GM18498 (cell line): ENCODE data around the gene COX8A.

Experiments used
- ATAC-seq: cut with Tn5 transposase; IDR thresholded peaks from one replicate; pipeline ENCODE4 v1.9.1; 2021; ENCODE audit warnings: mild to moderate bottlenecking, moderate library complexity; ENCODE audit not compliant: unreplicated experiment

Gene COX8A

GRCh38 chr11:64019106-64020037 is 45.0 kb downstream of the COX8A start:
- no peak for ATAC-seq

DNA sequence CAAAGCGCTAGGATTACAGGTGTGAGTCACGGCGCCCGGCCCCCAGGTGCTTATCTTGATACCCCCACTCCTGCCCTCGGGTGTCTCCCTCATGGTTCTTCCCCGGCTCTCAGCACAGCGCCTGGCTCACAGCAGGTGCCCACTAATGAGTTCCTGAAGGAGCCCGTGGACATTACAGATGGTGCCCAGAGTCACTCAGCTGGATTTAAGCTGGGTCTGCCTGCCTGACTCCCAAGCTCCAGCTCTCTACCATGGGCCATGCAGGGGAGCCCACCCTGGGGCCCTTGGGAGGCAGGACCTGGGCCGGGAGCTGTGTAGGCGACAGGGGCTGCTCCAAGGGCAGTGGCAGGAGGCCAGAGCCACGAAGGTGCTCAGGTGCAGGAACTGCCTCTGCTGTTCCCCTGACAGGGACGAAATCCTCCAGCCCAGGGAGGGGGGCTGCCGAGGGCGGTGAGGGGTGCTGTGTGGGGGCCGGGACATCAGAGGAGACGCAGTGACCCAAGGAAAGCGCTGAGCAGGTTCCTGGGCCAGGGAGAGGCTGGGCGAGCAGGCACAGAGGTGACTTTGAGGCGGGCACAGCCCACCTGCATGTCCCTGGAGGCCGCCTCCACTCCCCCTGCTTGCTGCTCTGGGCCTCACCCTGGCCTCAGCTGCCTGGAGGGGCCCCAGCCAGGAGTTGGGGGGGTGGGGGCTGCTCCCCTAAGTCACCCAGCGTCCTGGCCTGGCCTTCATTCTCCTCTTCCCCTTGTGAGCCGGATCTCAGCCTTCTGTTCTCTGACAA is 46.7 kb downstream of the COX8A start:
- no peak for ATAC-seq

- no peak for ATAC-seq
Observed at GRCh38 chr11:64021757-64022093, 47.3 kb downstream of the COX8A start.

- no peak for ATAC-seq
Observed at GRCh38 chr11:64022125-64022784, 47.8 kb downstream of the COX8A start.

- no peak for ATAC-seq
Observed at GRCh38 chr11:64023712-64024710, 49.6 kb downstream of the COX8A start.

DNA sequence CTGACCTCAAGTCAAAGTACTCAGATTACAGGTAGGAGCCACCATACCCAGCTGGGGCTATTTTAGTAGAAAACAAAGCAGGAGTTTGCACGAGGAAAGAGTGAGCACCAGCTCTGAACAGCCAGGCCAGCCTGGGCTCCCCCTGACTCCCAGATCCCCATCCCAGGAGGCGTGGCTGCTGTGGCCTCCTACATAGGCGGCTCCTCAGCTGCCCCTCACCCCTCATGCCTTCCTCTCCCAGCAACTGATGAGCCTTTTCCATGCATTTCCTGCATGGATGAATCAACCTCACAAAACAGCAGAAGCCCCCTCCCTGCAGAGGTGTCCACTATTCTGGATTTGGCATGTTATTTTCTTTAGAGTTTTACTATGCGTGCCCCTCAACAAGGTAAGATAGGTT is 50.8 kb downstream of the COX8A start:
- no peak for ATAC-seq
